K562 (cell line): ENCODE data around the gene E2F1. TPM values are rescaled to one million over a fixed set of nuclear protein-coding genes. Genes with fewer than 3 reads are reported as not detected.

Source experiments
- ATAC-seq: fragments of 200-7000 bp; cut with Tn5 transposase; 3 replicates; pipeline ENCODE4 v1.9.1; 2020; ENCODE audit warnings: moderate library complexity
- BruUV-seq: library from RNA; stranded (reverse); fragments of 400-500 nt; replicated peaks from 2 replicates; lab custom pipeline; 2021; lab: Mats Ljungman, UMichigan
- CTCF ChIA-PET: fragments of 300-600 bp; formaldehyde crosslinking; extraction: SDS; loops from one replicate; lab custom pipeline; 2021; ENCODE audit warnings: low intra/inter-chr PET ratio; lab: Yijun Ruan, JAX
- POLR2A ChIA-PET: fragments of 300-600, 350-650 bp; sonication (Branson Sonifier 250); formaldehyde crosslinking; extraction: SDS; loops from one replicate; lab custom pipeline; 2021; ENCODE audit warnings: antibody characterized with exemption, inconsistent platforms; lab: Yijun Ruan, JAX
- DNase-seq, 4 experiments: peaks; one replicate each; pipeline versions ENCODE4 v3.0.0 to v3.0.0-alpha.2; 2011 to 2018; ENCODE audit warnings: low spot score in 3 of 4, mixed read lengths in 3 of 4; ENCODE audit errors: extremely low read depth in 1 of 4
- FAIRE-seq: peaks from 2 replicates; lab custom pipeline; 2011; peaks lifted over from hg19 to GRCh38; lab: Jason Lieb, UNC
- H2AFZ ChIP-seq: 2 replicates; pipeline ENCODE4 v1.6.0; 2011; ENCODE audit warnings: low read depth, low read length, control low read depth, inconsistent platforms
- H3K27ac ChIP-seq: fragments of 200-600 bp; 3 replicates; pipeline ENCODE4 v1.8.0; 2011; ENCODE audit warnings: low read depth, mild to moderate bottlenecking, control low read depth, inconsistent platforms, low read length, moderate library complexity, mixed read lengths; ENCODE audit errors: extremely low read depth
- H3K27me3 ChIP-seq, 2 experiments: fragments of 300-600 bp in 1 of 2; 2 replicates in 1 of 2; 3 replicates in 1 of 2; pipeline versions ENCODE4 v1.6.0 to v1.8.0; 2011; ENCODE audit warnings: inconsistent platforms in 2 of 2, low read length in 2 of 2, mild to moderate bottlenecking in 1 of 2, mixed read lengths in 1 of 2, moderate library complexity in 1 of 2; ENCODE audit not compliant: control insufficient read depth in 2 of 2, insufficient read depth in 2 of 2
- H3K36me3 ChIP-seq: fragments of 300-600 bp; 3 replicates; pipeline ENCODE4 v1.8.0; 2011; ENCODE audit warnings: mild to moderate bottlenecking, low read length, inconsistent platforms; ENCODE audit not compliant: control insufficient read depth, insufficient read depth
- H3K4me1 ChIP-seq, 2 experiments: fragments of 200-600 bp in 1 of 2; replicated peaks in 1 of 2; 2 replicates in 1 of 2; 3 replicates in 1 of 2; pipeline versions ENCODE4 v1.5.1 to v1.8.0; 2011; ENCODE audit warnings: inconsistent platforms in 2 of 2, low read length in 2 of 2, mild to moderate bottlenecking in 1 of 2, mixed read lengths in 1 of 2, moderate library complexity in 1 of 2; ENCODE audit not compliant: control insufficient read depth in 2 of 2, insufficient read depth in 2 of 2
- H3K4me2 ChIP-seq: 2 replicates; pipeline ENCODE4 v1.6.1; 2011; ENCODE audit warnings: low read length, control low read depth, inconsistent platforms, mixed read lengths; ENCODE audit not compliant: insufficient read depth
- H3K4me3 ChIP-seq: fragments of 200-600 bp; sonication (generic), shearing (Covaris generic); 2 replicates; pipeline ENCODE4 v1.5.1; 2016; ENCODE audit warnings: control low read depth, inconsistent platforms
- H3K79me2 ChIP-seq: fragments of 200-600 bp; 3 replicates; pipeline ENCODE4 v1.8.0; 2011; ENCODE audit warnings: low read length, inconsistent platforms; ENCODE audit not compliant: control insufficient read depth, insufficient read depth
- H3K9ac ChIP-seq, 2 experiments: 2 replicates each; pipeline versions ENCODE4 v1.6.0 to v1.6.1; 2011; ENCODE audit warnings: low read depth in 2 of 2, low read length in 2 of 2, control low read depth in 1 of 2, inconsistent platforms in 1 of 2, mild to moderate bottlenecking in 1 of 2, mixed read lengths in 1 of 2; ENCODE audit not compliant: insufficient read depth in 1 of 2
- H3K9me1 ChIP-seq: one replicate; pipeline ENCODE4 v1.6.0; 2011; ENCODE audit warnings: inconsistent platforms, mild to moderate bottlenecking, low read length, moderate library complexity; ENCODE audit not compliant: control insufficient read depth, insufficient read depth
- H3K9me3 ChIP-seq: replicated peaks from 2 replicates; pipeline ENCODE4 v1.5.1; 2011; ENCODE audit warnings: low read depth, low read length, inconsistent platforms; ENCODE audit not compliant: control insufficient read depth, insufficient read depth
- H4K20me1 ChIP-seq: replicated peaks from 2 replicates; pipeline ENCODE4 v1.6.1; 2011; ENCODE audit warnings: low read length, inconsistent platforms, mixed read lengths; ENCODE audit not compliant: control insufficient read depth, insufficient read depth
- ARID3B ChIP-seq: fragments of 250-450 bp; sonication (Bioruptor Pico); IDR thresholded peaks from 2 replicates; pipeline ENCODE4 v1.4.0; 2020; ENCODE audit warnings: borderline replicate concordance
- ETV5 ChIP-seq: sonication (generic); formaldehyde crosslinking; IDR thresholded peaks from 2 replicates; pipeline ENCODE4 v1.4.0; 2020; ENCODE audit warnings: low read depth, mild to moderate bottlenecking, missing genetic modification reagents
- HMG20A ChIP-seq: fragments of 450-650 bp; formaldehyde crosslinking; conservative IDR thresholded peaks from 2 replicates; pipeline ENCODE4 v1.4.0; 2020; ENCODE audit warnings: mild to moderate bottlenecking, mixed read lengths
- KLF13 ChIP-seq: fragments of 450-650 bp; IDR thresholded peaks from 2 replicates; pipeline ENCODE4 v1.6.1; 2016; ENCODE audit warnings: missing genetic modification characterization, low read depth, mild to moderate bottlenecking, missing compliant biosample characterization, moderate library complexity, borderline replicate concordance
- NCOA6 ChIP-seq: fragments of 450-650 bp; IDR thresholded peaks from 2 replicates; pipeline ENCODE4 v1.6.1; 2017; ENCODE audit warnings: mild to moderate bottlenecking
- NR2C1 ChIP-seq, 2 experiments: fragments of 450-650 bp; IDR thresholded peaks; 2 replicates each; pipeline ENCODE4 v1.6.1; 2017; ENCODE audit warnings: mild to moderate bottlenecking in 2 of 2, antibody characterized with exemption in 1 of 2, inconsistent platforms in 1 of 2, missing compliant biosample characterization in 1 of 2, missing genetic modification characterization in 1 of 2
- RAD21 ChIP-seq, 2 experiments: fragments of 250-450 bp in 1 of 2; fragments of 450-650 bp in 1 of 2; sonication (Bioruptor Pico) in 1 of 2; formaldehyde crosslinking in 1 of 2; IDR thresholded peaks in 1 of 2; conservative IDR thresholded peaks in 1 of 2; 2 replicates each; pipeline versions ENCODE4 v1.4.0 to v1.8.0; 2020 to 2022; ENCODE audit warnings: mild to moderate bottlenecking in 2 of 2, moderate library complexity in 1 of 2
- TBL1XR1 ChIP-seq, 2 experiments: IDR thresholded peaks; 2 replicates each; pipeline ENCODE4 v1.6.1; 2012; ENCODE audit warnings: improper control_type of control experiment in 2 of 2, low read length in 2 of 2, mild to moderate bottlenecking in 1 of 2
- ZBTB2 ChIP-seq: fragments of 450-650 bp; IDR thresholded peaks from 2 replicates; pipeline ENCODE4 v1.6.1; 2016; ENCODE audit warnings: antibody characterized with exemption
- ZC3H4 ChIP-seq: sonication (generic); formaldehyde crosslinking; IDR thresholded peaks from 2 replicates; pipeline ENCODE4 v1.9.0; 2021; ENCODE audit warnings: missing genetic modification reagents, borderline replicate concordance
- ZNF398 ChIP-seq: fragments of 250-450 bp; sonication (Bioruptor Pico); IDR thresholded peaks from 2 replicates; pipeline ENCODE4 v1.8.0; 2021; ENCODE audit warnings: moderate library complexity, mild to moderate bottlenecking, inconsistent platforms
- ZNF695 ChIP-seq: fragments of 450-650 bp; formaldehyde crosslinking; IDR thresholded peaks from 2 replicates; pipeline ENCODE4 v1.4.0; 2020; ENCODE audit warnings: mild to moderate bottlenecking, moderate library complexity
- ZNF717 ChIP-seq: fragments of 250-450 bp; sonication (Bioruptor Pico); IDR thresholded peaks from 2 replicates; pipeline ENCODE4 v1.5.0; 2021
- ZZZ3 ChIP-seq: fragments of 450-650 bp; IDR thresholded peaks from 2 replicates; pipeline ENCODE4 v1.6.1; 2016; ENCODE audit warnings: antibody characterized with exemption, mild to moderate bottlenecking, moderate library complexity
- WGBS: fragments of 100-300 bp; shearing (Covaris generic); methylation state at CpG from one replicate; pipeline ENCODE4 v1.1.6; 2016; ENCODE audit warnings: low coverage, mixed read lengths; ENCODE audit not compliant: insufficient coverage; ENCODE audit errors: missing lambda C conversion rate; 5-methylcytosine and 5-hydroxymethylcytosine counted together
- in situ Hi-C: fragments of 300-500 bp; cut with MboI; formaldehyde crosslinking; loops from 4 replicates; pipeline ENCODE4 v1.15.0; 2018; ENCODE audit warnings: inconsistent platforms, mixed read lengths
- intact Hi-C: fragments of 100-400 bp; cut with micrococcal nuclease; formaldehyde crosslinking; loops from 2 replicates; pipeline ENCODE4 v1.14.2; 2022
- polyA plus RNA-seq, 8 experiments: library from polyadenylated mRNA; depleted of rRNA in 4 of 8; stranded (reverse) in 5 of 8; unstranded in 3 of 8; fragments of >200 nt; fragmentation: Nextera tagmentation in 2 of 8; fragmentation: Illumina TruSeq in 1 of 8; extraction: Ambion mirVana in 2 of 8; extraction: Trizol in 1 of 8; gene quantifications; 2 replicates each; pipeline versions ENCODE4 v1.2.1 to v1.2.3, GENCODE V29; 2011 to 2014; ENCODE audit warnings: inconsistent platforms in 1 of 8, missing spikeins in 1 of 8
- total RNA-seq, 7 experiments: library from RNA; depleted of rRNA in 6 of 7; stranded (reverse); fragments of >200 nt in 6 of 7; fragmentation: Illumina TruSeq in 2 of 7; extraction: Trizol in 2 of 7; gene quantifications; 2 replicates each; pipeline versions ENCODE4 v1.2.1 to v1.2.3, GENCODE V29; 2011 to 2021; ENCODE audit warnings: low replicate concordance in 1 of 7

Gene E2F1
- total and polyA plus RNA-seq, 9 of the 15 experiments (the other 6 are each of a cell fraction or from before 2014, with no cell fraction given): 0.14 to 30.6 (median 13.1) TPM

GRCh38 chr20:33640287-33640686 lies 45.9 kb downstream of the E2F1 start (continued):
- TF ChIP-seq RAD21 (CRISPR knock-in tag; conservative IDR thresholded peaks at IDR 0.05 in 1 of 2, IDR thresholded peaks at IDR 0.05 in 1 of 2): no peak
- TF ChIP-seq ZC3H4: no peak

- Histone ChIP-seq H3K79me2 (no peaks in the 10 kb centered on the region), H3K9me1 (peaks cover 3% of the 10 kb centered on the region), H3K4me1 (no peaks in the 10 kb centered on the region), H3K4me3 (no peak overlapping the region), H3K27ac (no peak overlapping the region), H4K20me1 (no peaks in the 10 kb centered on the region), H3K4me2 (no peak overlapping the region), H2AFZ (no peak overlapping the region), H3K27me3 (no peaks in the 10 kb centered on the region), H3K36me3 (peaks cover 23% of the 10 kb centered on the region), H3K9ac (no peak overlapping the region), H3K9me3 (no peaks in the 10 kb centered on the region)
- intact Hi-C loops: no loop called here
- BruUV-seq: no TSS peak
- DNase-seq (no peak), ATAC-seq (no peak), FAIRE-seq (no peak)
- ChIA-PET CTCF (no interaction called here), POLR2A (no interaction called here)
- 95% methylated on average over 1 of the region's 1 CpG for WGBS
- in situ Hi-C loops: no loop called here
- TF ChIP-seq HMG20A (CRISPR knock-in tag): no peak
- TF ChIP-seq TBL1XR1 (IDR thresholded peaks at IDR 0.05; ENCODE audit: low read length in 2 of 2): no peak
- no peak for TF ChIP-seq ZNF695 (CRISPR knock-in tag)
- TF ChIP-seq ZNF398 (CRISPR knock-in tag): no peak
- TF ChIP-seq NR2C1 (IDR thresholded peaks at IDR 0.05): no peak
- TF ChIP-seq NR2C1 (tag; IDR thresholded peaks at IDR 0.05): no peak
- no peak for TF ChIP-seq ZBTB2
- TF ChIP-seq KLF13: no peak
- no peak for TF ChIP-seq ETV5 (CRISPR knock-in tag)
- no peak for TF ChIP-seq NCOA6
- TF ChIP-seq ARID3B (CRISPR knock-in tag): no peak
- no peak for TF ChIP-seq ZZZ3
- TF ChIP-seq ZNF717 (CRISPR knock-in tag): no peak
Observed at GRCh38 chr20:33636776-33637175, 49.4 kb downstream of the E2F1 start.
